Keratinocyte (primary cell): ENCODE data around the gene CRYL1. TPM values are rescaled to one million over a fixed set of nuclear protein-coding genes. Genes with fewer than 3 reads are reported as not detected.
A peak's percentile ranks its signal among the peaks of the same experiment; 100 is the strongest.

Source experiments
- DNase-seq: peaks from one replicate; pipeline ENCODE4 v3.0.0-alpha.2; 2011; ENCODE audit warnings: low read depth, missing footprints, low spot score
- FAIRE-seq: peaks from 2 replicates; lab custom pipeline; 2011; peaks lifted over from hg19 to GRCh38; lab: Jason Lieb, UNC
- H2AFZ ChIP-seq: 2 replicates; pipeline ENCODE4 v1.6.0; 2012; ENCODE audit warnings: low read length, control low read depth, inconsistent platforms; ENCODE audit not compliant: control insufficient read depth
- H3K27ac ChIP-seq: 2 replicates; pipeline ENCODE4 v1.5.1; 2011; ENCODE audit warnings: low read length; ENCODE audit not compliant: control insufficient read depth, insufficient read depth
- H3K27me3 ChIP-seq: 3 replicates; pipeline ENCODE4 v1.6.0; 2011; ENCODE audit warnings: low read length; ENCODE audit not compliant: control insufficient read depth, insufficient read depth; ENCODE audit errors: extremely low read depth
- H3K36me3 ChIP-seq, 2 experiments: 2 replicates in 1 of 2; 3 replicates in 1 of 2; pipeline ENCODE4 v1.5.1; 2011; ENCODE audit warnings: low read length in 2 of 2, mild to moderate bottlenecking in 1 of 2; ENCODE audit not compliant: control insufficient read depth in 2 of 2, insufficient read depth in 2 of 2; ENCODE audit errors: extremely low read depth in 1 of 2
- H3K4me1 ChIP-seq: 3 replicates; pipeline ENCODE4 v1.5.1; 2011; ENCODE audit warnings: low read length; ENCODE audit not compliant: control insufficient read depth, insufficient read depth; ENCODE audit errors: extremely low read depth
- H3K4me2 ChIP-seq: 3 replicates; pipeline ENCODE4 v1.6.0; 2011; ENCODE audit warnings: low read depth, low read length; ENCODE audit not compliant: control insufficient read depth, insufficient read depth; ENCODE audit errors: extremely low read depth
- H3K4me3 ChIP-seq, 3 experiments: fragments of 200-600 bp in 1 of 3; sonication (generic) in 1 of 3; 2 replicates in 2 of 3; 3 replicates in 1 of 3; pipeline ENCODE4 v1.5.1; 2011 to 2016; ENCODE audit warnings: low read length in 3 of 3, mild to moderate bottlenecking in 3 of 3, control low read depth in 2 of 3, inconsistent platforms in 1 of 3, low read depth in 1 of 3, mixed read lengths in 1 of 3, mixed run types in 1 of 3, moderate library complexity in 1 of 3; ENCODE audit not compliant: control insufficient read depth in 2 of 3, insufficient read depth in 2 of 3; ENCODE audit errors: extremely low read depth in 1 of 3
- H3K79me2 ChIP-seq: 2 replicates; pipeline ENCODE4 v1.6.0; 2012; ENCODE audit warnings: low read length; ENCODE audit not compliant: control insufficient read depth, insufficient read depth
- H3K9ac ChIP-seq: 3 replicates; pipeline ENCODE4 v1.6.0; 2011; ENCODE audit warnings: low read length; ENCODE audit not compliant: control insufficient read depth, insufficient read depth; ENCODE audit errors: extremely low read depth
- H3K9me1 ChIP-seq: 3 replicates; pipeline ENCODE4 v1.6.0; 2011; ENCODE audit warnings: low read length; ENCODE audit not compliant: control insufficient read depth, insufficient read depth; ENCODE audit errors: extremely low read depth
- H3K9me3 ChIP-seq: 2 replicates; pipeline ENCODE4 v1.5.1; 2012; ENCODE audit warnings: low read depth, low read length; ENCODE audit not compliant: control insufficient read depth
- H4K20me1 ChIP-seq: 3 replicates; pipeline ENCODE4 v1.6.0; 2011; ENCODE audit warnings: low read length; ENCODE audit not compliant: control insufficient read depth, insufficient read depth; ENCODE audit errors: extremely low read depth
- EZH2 ChIP-seq: IDR thresholded peaks from one replicate; pipeline ENCODE4 v1.6.1; 2012; ENCODE audit warnings: inconsistent platforms, mild to moderate bottlenecking, low read length, moderate library complexity
- dilution Hi-C: fragments of 300-500 bp; cut with MboI; formaldehyde crosslinking; loops from one replicate; pipeline ENCODE4 v1.7.0; 2020; ENCODE audit warnings: low sequenced_read_pairs; ENCODE audit not compliant: extremely low pct_ligation_motif_present
- polyA plus RNA-seq, 5 experiments: library from polyadenylated mRNA; depleted of rRNA in 3 of 5; stranded (reverse) in 3 of 5; stranded (forward) in 1 of 5; unstranded in 1 of 5; fragments of >200 nt; gene quantifications; 1 replicate in 1 of 5; 2 replicates in 3 of 5; 3 replicates in 1 of 5; pipeline versions ENCODE4 v1.2.1 to v1.2.3, GENCODE V29; 2011 to 2012; ENCODE audit warnings: missing spikeins in 2 of 5, low read depth in 1 of 5, low replicate concordance in 1 of 5
- TF ChIP-seq, protein P1 (sequence below), 3 experiments: IDR thresholded peaks in 1 of 3; conservative IDR thresholded peaks in 1 of 3; optimal IDR thresholded peaks in 1 of 3; 2 replicates in 2 of 3; 3 replicates in 1 of 3; pipeline versions ENCODE3 to v1.5.1; 2011; ENCODE audit warnings: low read length in 3 of 3, mild to moderate bottlenecking in 3 of 3, moderate library complexity in 2 of 3, control low read depth in 1 of 3, inconsistent platforms in 1 of 3; ENCODE audit not compliant: insufficient read depth in 2 of 3; ENCODE audit errors: extremely low read depth in 1 of 3

CRYL1 gene
- polyA plus RNA-seq, 1 donor (not counting 4 experiments of a cell fraction or from before 2014, with no cell fraction given): 27.2 TPM

DNA sequence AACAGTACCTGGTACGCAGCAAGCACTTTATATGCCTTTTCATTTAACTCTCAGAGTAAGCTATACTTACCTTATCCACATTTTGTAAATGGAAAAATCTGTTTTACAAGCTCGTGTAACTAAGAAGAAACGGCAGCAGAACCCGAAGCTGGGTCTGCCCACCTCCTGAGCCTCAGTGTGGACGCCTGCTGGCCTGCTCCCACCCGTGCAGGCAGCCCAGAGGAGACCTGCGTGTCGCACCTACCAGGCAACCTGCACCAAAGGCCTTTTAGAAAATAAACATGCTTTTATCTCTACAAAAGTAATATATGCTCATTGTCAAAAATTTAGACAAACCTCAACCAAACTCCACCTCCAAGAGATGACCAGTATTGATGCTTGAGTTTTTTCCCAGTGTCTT is 62.7 kb downstream of the CRYL1 start:
- Histone ChIP-seq H3K4me2 (no peak overlapping the region), H3K9ac (no peak overlapping the region), H3K79me2 (no peaks in the 10 kb centered on the region), H3K36me3 (no peaks in the 10 kb centered on the region), H3K27me3 (no peaks in the 10 kb centered on the region), H3K27ac (no peak overlapping the region), H3K4me3 (no peak overlapping the region), H3K9me1 (no peaks in the 10 kb centered on the region), H2AFZ (no peak overlapping the region), H4K20me1 (no peaks in the 10 kb centered on the region), H3K4me1 (peaks cover 21% of the 10 kb centered on the region), H3K9me3 (no peaks in the 10 kb centered on the region)
- FAIRE-seq (no peak), DNase-seq (no peak)
- TF ChIP-seq, protein P1, sequence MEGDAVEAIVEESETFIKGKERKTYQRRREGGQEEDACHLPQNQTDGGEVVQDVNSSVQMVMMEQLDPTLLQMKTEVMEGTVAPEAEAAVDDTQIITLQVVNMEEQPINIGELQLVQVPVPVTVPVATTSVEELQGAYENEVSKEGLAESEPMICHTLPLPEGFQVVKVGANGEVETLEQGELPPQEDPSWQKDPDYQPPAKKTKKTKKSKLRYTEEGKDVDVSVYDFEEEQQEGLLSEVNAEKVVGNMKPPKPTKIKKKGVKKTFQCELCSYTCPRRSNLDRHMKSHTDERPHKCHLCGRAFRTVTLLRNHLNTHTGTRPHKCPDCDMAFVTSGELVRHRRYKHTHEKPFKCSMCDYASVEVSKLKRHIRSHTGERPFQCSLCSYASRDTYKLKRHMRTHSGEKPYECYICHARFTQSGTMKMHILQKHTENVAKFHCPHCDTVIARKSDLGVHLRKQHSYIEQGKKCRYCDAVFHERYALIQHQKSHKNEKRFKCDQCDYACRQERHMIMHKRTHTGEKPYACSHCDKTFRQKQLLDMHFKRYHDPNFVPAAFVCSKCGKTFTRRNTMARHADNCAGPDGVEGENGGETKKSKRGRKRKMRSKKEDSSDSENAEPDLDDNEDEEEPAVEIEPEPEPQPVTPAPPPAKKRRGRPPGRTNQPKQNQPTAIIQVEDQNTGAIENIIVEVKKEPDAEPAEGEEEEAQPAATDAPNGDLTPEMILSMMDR (optimal IDR thresholded peaks at IDR 0.05 in 1 of 3, IDR thresholded peaks at IDR 0.05 in 1 of 3, conservative IDR thresholded peaks at IDR 0.05 in 1 of 3; ENCODE audit: extremely low read depth in 1 of 3, insufficient read depth in 2 of 3, low read length in 3 of 3): no peak
- TF ChIP-seq EZH2: no peak
- dilution Hi-C loops: no loop called here

DNA sequence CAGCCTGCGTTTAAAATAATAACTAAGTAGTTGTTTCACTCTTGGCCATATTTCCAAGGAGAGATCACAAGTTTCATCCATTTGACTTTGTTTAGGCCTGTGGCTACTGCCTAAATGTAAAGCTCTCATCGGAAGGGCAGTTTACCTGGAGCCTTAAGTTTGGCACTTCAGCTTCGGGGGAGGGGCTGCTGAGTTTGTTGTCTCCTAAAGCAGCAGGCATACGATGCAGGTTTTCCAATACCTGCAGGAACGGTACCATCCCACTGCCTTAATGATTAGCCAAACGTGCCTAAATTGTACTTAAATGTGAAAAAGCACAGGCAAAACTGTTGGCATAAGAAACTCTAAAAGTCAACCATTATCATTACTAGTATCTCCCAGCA is 63.1 kb downstream of the CRYL1 start:
- H3K9me3 ChIP-seq: no peaks in the 10 kb centered on the region
- FAIRE-seq: no peak
- peak overlapping the region; percentile 56 for H2AFZ ChIP-seq
- no peaks in the 10 kb centered on the region for H3K36me3 ChIP-seq
- H3K4me1 ChIP-seq: peaks cover 24% of the 10 kb centered on the region
- no peak overlapping the region for H3K4me2 ChIP-seq
- H3K9me1 ChIP-seq: no peaks in the 10 kb centered on the region
- TF ChIP-seq, protein P1 (optimal IDR thresholded peaks at IDR 0.05 in 1 of 3, IDR thresholded peaks at IDR 0.05 in 1 of 3, conservative IDR thresholded peaks at IDR 0.05 in 1 of 3; ENCODE audit: extremely low read depth in 1 of 3, insufficient read depth in 2 of 3, low read length in 3 of 3): no peak
- no peak for TF ChIP-seq EZH2
- no peaks in the 10 kb centered on the region for H4K20me1 ChIP-seq
- H3K27ac ChIP-seq: no peak overlapping the region
- no peak overlapping the region for H3K4me3 ChIP-seq
- H3K79me2 ChIP-seq: no peaks in the 10 kb centered on the region
- dilution Hi-C loops: no loop called here
- no peak for DNase-seq
- H3K27me3 ChIP-seq: no peaks in the 10 kb centered on the region
- H3K9ac ChIP-seq: no peak overlapping the region
